ENCODE results near the gene GRIK3.

The GRIK3 gene

DNA sequence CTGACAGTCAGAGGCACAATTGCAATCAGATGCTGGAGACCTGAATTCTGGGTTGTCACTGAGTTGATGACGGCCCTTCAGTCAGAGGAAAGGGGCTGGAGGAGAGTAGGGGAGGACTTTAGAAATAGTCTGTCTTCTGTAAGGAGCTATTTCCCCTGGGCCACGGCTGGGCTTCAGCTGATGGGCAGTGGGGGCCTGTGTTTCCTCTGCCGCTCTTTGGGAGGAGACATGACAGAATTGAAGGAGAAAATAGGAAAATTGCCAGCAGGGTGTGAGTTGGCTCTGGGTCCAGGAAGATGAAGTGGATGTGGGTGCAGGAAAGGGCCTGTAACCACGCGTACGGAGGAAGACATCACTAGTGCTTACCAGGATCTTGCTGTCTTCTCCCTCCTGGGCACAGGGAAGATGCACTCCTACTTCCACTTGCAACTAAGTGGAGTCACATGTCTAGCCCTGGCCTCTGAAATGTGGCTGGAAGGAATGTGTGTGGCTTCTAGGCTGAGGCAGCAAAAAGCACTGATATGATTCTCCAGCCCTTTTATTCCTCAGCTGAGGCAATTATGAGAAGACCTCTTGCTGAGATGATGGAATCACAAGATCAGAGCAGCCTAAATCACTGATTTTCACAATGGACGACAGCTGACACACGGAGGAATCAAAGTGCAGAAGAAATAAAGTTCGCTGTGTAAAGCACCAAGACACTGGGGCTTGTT lies 250.0 kb downstream of the GRIK3 start:
- DNase-seq (ENCODE audit: low spot score): no peak
- TF ChIP-seq, protein P1, sequence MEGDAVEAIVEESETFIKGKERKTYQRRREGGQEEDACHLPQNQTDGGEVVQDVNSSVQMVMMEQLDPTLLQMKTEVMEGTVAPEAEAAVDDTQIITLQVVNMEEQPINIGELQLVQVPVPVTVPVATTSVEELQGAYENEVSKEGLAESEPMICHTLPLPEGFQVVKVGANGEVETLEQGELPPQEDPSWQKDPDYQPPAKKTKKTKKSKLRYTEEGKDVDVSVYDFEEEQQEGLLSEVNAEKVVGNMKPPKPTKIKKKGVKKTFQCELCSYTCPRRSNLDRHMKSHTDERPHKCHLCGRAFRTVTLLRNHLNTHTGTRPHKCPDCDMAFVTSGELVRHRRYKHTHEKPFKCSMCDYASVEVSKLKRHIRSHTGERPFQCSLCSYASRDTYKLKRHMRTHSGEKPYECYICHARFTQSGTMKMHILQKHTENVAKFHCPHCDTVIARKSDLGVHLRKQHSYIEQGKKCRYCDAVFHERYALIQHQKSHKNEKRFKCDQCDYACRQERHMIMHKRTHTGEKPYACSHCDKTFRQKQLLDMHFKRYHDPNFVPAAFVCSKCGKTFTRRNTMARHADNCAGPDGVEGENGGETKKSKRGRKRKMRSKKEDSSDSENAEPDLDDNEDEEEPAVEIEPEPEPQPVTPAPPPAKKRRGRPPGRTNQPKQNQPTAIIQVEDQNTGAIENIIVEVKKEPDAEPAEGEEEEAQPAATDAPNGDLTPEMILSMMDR (IDR thresholded peaks at IDR 0.05; ENCODE audit: extremely low read depth, missing control alignments): no peak

DNA sequence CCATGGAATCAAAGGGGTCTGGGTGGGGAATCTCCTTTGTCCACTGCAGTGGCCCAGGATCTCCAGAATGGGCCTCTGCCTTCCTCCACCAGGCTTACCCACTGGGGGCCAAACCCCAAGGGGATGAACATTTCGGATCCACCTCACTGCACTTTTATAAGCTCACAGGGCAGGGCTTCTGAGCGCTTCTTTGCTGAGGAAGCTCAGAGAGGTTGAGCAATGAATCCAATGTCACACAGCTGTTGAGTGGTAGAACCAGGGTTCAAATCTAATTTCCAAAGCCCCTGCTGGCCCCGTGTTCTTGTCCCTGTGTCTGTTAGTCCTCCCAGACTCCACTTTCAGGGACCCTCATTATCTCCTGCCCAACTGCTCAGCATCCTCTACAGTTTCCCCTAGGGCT lies 250.8 kb downstream of the GRIK3 start:
- no peak for DNase-seq (ENCODE audit: low spot score)
- TF ChIP-seq, protein P1 (IDR thresholded peaks at IDR 0.05; ENCODE audit: extremely low read depth, missing control alignments): no peak

DNA sequence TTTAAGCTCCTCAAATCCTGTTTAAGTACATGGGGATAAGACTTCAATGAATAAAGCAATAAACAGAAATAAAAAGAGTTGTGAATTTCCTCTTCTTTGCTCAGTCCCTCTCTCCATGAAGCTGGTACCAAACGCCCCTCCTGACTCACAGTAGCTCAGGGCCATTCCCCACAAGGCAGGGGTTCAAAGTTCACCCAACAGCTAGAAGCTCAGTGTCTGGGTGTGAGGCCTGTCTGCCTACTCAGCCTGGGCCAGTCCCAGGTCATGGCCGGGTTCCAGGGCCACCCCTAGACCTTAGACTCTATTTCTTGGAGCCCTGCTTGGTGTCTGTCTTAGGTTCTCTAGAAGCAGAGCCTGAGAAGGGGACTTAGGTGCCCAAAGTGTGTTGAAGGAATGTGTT lies 251.5 kb downstream of the GRIK3 start:
- TF ChIP-seq, protein P1 (IDR thresholded peaks at IDR 0.05; ENCODE audit: extremely low read depth, missing control alignments): no peak
- DNase-seq (ENCODE audit: low spot score): no peak

DNA sequence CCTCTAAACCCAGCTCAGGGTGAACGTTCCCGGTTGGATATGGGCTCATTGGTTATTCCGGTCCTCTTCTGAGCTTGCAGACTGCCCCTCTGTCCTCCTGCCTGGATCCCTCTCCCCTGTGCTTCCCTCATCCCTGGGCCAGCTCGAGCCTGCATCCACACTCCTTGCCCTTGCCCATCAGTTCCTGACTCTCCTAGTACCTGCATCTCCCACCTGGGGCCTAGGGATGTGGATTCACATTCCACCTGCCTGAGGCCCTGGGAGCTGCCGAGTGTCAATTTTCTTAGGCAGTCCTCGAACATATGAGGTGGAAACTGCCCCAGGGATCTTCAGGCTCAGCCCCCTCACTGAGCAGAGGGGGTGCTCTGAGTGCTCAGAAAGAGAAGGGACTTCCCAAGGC lies 252.2 kb downstream of the GRIK3 start:
- no peak for DNase-seq (ENCODE audit: low spot score)
- TF ChIP-seq, protein P1 (IDR thresholded peaks at IDR 0.05; ENCODE audit: extremely low read depth, missing control alignments): no peak

DNA sequence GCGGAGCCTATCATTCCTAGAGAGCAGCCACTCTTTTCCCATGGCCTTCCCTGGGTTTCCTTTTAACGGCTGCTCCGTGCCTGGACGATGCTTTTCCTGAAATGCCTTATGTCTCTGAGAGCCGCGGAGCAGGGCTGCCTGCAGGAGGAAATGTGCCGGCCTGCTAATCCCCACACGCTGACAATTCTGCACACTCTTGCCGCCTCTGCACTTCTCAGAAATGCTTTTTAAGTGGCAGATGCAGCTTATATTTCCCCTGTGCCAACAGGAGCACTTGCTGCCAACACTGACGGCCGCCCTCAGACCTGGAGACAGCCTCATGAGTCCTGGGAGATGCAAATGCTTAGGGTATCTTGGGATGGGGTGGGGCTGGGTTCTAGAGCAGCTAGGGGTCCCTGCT lies 253.2 kb downstream of the GRIK3 start:
- TF ChIP-seq, protein P1 (IDR thresholded peaks at IDR 0.05; ENCODE audit: extremely low read depth, missing control alignments): no peak
- DNase-seq (ENCODE audit: low spot score): no peak

DNA sequence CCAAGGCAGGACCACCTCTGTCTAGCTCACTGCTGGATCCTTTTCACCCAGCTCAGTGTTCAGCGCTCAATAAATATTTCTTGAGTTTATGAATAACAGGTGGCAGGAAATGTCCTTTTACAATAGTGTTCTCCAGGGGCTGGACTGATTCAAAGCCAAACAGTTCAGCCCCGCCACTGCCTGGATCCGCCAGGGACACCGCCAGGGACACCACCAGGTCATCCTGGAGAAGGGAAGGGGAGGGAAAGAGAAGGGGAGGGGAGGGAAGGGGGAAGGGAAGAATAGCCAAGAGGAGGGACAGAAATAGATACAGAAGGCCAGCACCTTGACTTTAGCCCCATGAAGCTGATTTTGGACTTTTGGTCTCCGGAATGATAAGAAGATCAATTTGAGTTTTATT lies 255.6 kb downstream of the GRIK3 start:
- DNase-seq (ENCODE audit: low spot score): no peak
- TF ChIP-seq, protein P1 (IDR thresholded peaks at IDR 0.05; ENCODE audit: extremely low read depth, missing control alignments): no peak

DNA sequence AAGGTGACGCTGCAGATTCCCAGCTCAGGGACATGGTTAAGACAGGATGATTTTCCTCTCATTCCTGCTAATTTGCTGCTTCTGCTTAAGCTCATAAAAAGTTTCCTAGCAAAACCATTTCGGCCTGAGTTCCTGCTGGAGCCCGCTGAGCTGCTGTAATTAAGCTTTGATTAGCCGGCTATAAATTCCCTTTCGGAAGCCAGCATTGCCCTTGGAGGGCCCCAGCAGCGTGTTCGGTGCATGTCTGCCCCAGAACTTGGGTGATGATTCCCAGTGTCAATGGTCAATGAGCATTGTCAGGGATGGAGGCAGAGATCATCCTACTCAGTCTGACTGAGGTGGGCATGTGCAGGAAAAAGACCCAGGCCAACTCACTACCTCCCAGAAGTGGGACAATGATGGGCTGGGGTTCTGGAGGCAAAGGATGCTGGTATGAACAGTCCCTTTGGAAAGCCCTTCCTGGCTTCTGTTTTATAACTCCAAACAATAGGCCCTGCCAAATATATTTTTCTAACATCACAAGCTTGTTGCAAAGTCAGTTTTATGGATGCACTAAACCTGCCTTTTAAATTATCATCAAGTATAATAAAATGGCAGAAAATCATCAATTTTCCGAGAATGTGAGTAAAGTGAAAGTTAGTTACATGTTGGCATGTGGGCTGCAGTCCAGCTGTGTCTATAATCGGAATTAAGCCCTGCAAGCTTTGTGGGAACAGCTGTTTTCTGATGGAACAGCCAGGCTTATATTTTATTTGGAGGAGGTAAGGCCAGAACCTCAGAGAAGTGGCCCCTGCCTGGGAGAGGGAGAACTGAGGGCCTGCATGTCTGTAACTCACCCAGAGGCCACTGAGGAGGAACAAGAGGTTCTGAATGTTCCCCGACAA lies 257.1 kb downstream of the GRIK3 start:
- TF ChIP-seq, protein P1 (IDR thresholded peaks at IDR 0.05; ENCODE audit: extremely low read depth, missing control alignments): no peak
- DNase-seq (ENCODE audit: low spot score): no peak
